CD8-positive, alpha-beta memory T cell (primary cell): ENCODE measurements around the gene POLE. TPM values are rescaled to one million over a fixed set of nuclear protein-coding genes. Genes with fewer than 3 reads are reported as not detected.

Experiments
- CTCF ChIA-PET: fragments of 350-600 bp; sonication (Branson Sonifier 250); formaldehyde crosslinking; loops from one replicate; lab custom pipeline; 2021; ENCODE audit warnings: antibody characterized with exemption; lab: Charles Lee
- POLR2A ChIA-PET: fragments of 350-600 bp; sonication (Branson Sonifier 250); formaldehyde crosslinking; loops from one replicate; lab custom pipeline; 2021; ENCODE audit warnings: antibody characterized with exemption; lab: Charles Lee
- DNase-seq, 5 donors: peaks; one replicate each; pipeline versions ENCODE4 v3.0.0 to v3.0.0-alpha.2; 2020 to 2022; ENCODE audit warnings: mixed read lengths in 1 of 5
- H3K27ac ChIP-seq: one replicate; pipeline ENCODE4 v1.7.0; 2013; ENCODE audit warnings: low read depth, mild to moderate bottlenecking, low read length, moderate library complexity
- H3K27me3 ChIP-seq: 2 replicates; pipeline ENCODE4 v1.7.0; 2013; ENCODE audit warnings: low read length, mild to moderate bottlenecking; ENCODE audit not compliant: insufficient read depth, poor library complexity, severe bottlenecking
- H3K36me3 ChIP-seq: 2 replicates; pipeline ENCODE4 v1.7.0; 2013; ENCODE audit warnings: mild to moderate bottlenecking, low read length, moderate library complexity; ENCODE audit not compliant: insufficient read depth
- H3K4me1 ChIP-seq: 2 replicates; pipeline ENCODE4 v1.7.0; 2013; ENCODE audit warnings: mild to moderate bottlenecking, low read length, moderate library complexity; ENCODE audit not compliant: insufficient read depth
- H3K4me3 ChIP-seq: 2 replicates; pipeline ENCODE4 v1.7.0; 2013; ENCODE audit warnings: mild to moderate bottlenecking, low read length
- H3K9me3 ChIP-seq: 2 replicates; pipeline ENCODE4 v1.7.0; 2013; ENCODE audit warnings: mild to moderate bottlenecking, low read length
- H3K27ac Mint-ChIP-seq, 8 donors: one replicate each; pipeline ENCODE4 v1.8.0; 2020 to 2021; ENCODE audit warnings: mixed read lengths in 8 of 8, mild to moderate bottlenecking in 6 of 8, inconsistent platforms in 3 of 8, moderate library complexity in 3 of 8
- H3K27me3 Mint-ChIP-seq, 2 donors: one replicate each; pipeline ENCODE4 v1.8.0; 2020 to 2021; ENCODE audit warnings: mixed read lengths in 2 of 2, mild to moderate bottlenecking in 1 of 2, moderate library complexity in 1 of 2
- H3K36me3 Mint-ChIP-seq, 3 donors: one replicate each; pipeline ENCODE4 v1.8.0; 2020 to 2021; ENCODE audit warnings: mixed read lengths in 3 of 3, inconsistent platforms in 1 of 3, mild to moderate bottlenecking in 1 of 3
- H3K4me1 Mint-ChIP-seq, 3 donors: one replicate each; pipeline ENCODE4 v1.8.0; 2020 to 2021; ENCODE audit warnings: mixed read lengths in 3 of 3, inconsistent platforms in 1 of 3, mild to moderate bottlenecking in 1 of 3
- H3K4me3 Mint-ChIP-seq, 7 donors: one replicate each; pipeline ENCODE4 v1.8.0; 2020 to 2021; ENCODE audit warnings: mixed read lengths in 7 of 7, mild to moderate bottlenecking in 6 of 7, moderate library complexity in 4 of 7, inconsistent platforms in 2 of 7
- H3K9me3 Mint-ChIP-seq, 5 donors: one replicate each; pipeline ENCODE4 v1.8.0; 2020 to 2022; ENCODE audit warnings: mixed read lengths in 5 of 5, mild to moderate bottlenecking in 3 of 5, moderate library complexity in 2 of 5, inconsistent platforms in 1 of 5
- polyA plus RNA-seq: library from polyadenylated mRNA; unstranded; fragments of 300-500 nt; fragmentation: Illumina TruSeq; gene quantifications from one replicate; pipeline ENCODE4 v1.2.3, GENCODE V29; 2021
- total RNA-seq, 2 experiments: library from RNA; stranded (reverse); gene quantifications; one replicate each; pipeline ENCODE4 v1.2.3, GENCODE V29; 2021

POLE gene
- total and polyA plus RNA-seq, 3 experiments from 2014 or later, result 4.2 to 117 (median 109) TPM

- CTCF ChIA-PET, result interaction anchor here (1.5 kb wide), 1 partner anchor 9 kb away, joined by 5 read pairs; no protein-coding TSS in a partner anchor
- H3K27ac Mint-ChIP-seq, result no peak overlapping the region
- peaks cover 15% of the 10 kb centered on the region for H3K27me3 ChIP-seq
- no peaks in the 10 kb centered on the region for H3K4me1 ChIP-seq
- H3K4me1 Mint-ChIP-seq, result peaks cover 0 to 16% (median 8%) of the 10 kb centered on the region in 3 donors
- no peaks in the 10 kb centered on the region for H3K36me3 Mint-ChIP-seq
- POLR2A ChIA-PET, result no interaction called here
- H3K27me3 Mint-ChIP-seq, result peaks cover 27 to 64% of the 10 kb centered on the region in 2 donors
- H3K4me3 ChIP-seq, result no peak overlapping the region
- H3K36me3 ChIP-seq, result no peaks in the 10 kb centered on the region
- H3K27ac ChIP-seq, result no peak overlapping the region
- no peak overlapping the region for H3K4me3 Mint-ChIP-seq
- no peaks in the 10 kb centered on the region for H3K9me3 ChIP-seq
- DNase-seq, result peak in 1 of 5 donors; percentile 42
- peaks cover 0 to 2% (median 0%) of the 10 kb centered on the region in 5 donors for H3K9me3 Mint-ChIP-seq
Measured at GRCh38 chr12:132605892-132606291, 81.2 kb downstream of the POLE start.

GRCh38 chr12:132604668-132605441 lies 82.3 kb downstream of the POLE start:
- peaks cover 0 to 2% (median 0%) of the 10 kb centered on the region in 5 donors for H3K9me3 Mint-ChIP-seq
- peaks cover 2 to 21% (median 7%) of the 10 kb centered on the region in 3 donors for H3K4me1 Mint-ChIP-seq
- Histone ChIP-seq H3K4me1 (peaks cover 3% of the 10 kb centered on the region), H3K4me3 (no peak overlapping the region), H3K9me3 (no peaks in the 10 kb centered on the region), H3K36me3 (no peaks in the 10 kb centered on the region), H3K27me3 (peaks cover 9% of the 10 kb centered on the region), H3K27ac (no peak overlapping the region)
- H3K36me3 Mint-ChIP-seq, result no peaks in the 10 kb centered on the region
- CTCF ChIA-PET, result interaction anchor here (1.5 kb wide), 1 partner anchor 10 kb away, joined by 5 read pairs; no protein-coding TSS in a partner anchor
- DNase-seq, result no peak
- POLR2A ChIA-PET, result no interaction called here
- H3K4me3 Mint-ChIP-seq, result no peak overlapping the region
- H3K27me3 Mint-ChIP-seq, result peaks cover 25 to 59% of the 10 kb centered on the region in 2 donors
- H3K27ac Mint-ChIP-seq, result no peak overlapping the region

GRCh38 chr12:132604151-132604618 lies 83.0 kb downstream of the POLE start:
- CTCF ChIA-PET, result no interaction called here
- H3K27me3 ChIP-seq, result peaks cover 5% of the 10 kb centered on the region

GRCh38 chr12:132603240-132604150 lies 83.6 kb downstream of the POLE start:
- no peaks in the 10 kb centered on the region for H3K36me3 ChIP-seq
- Mint-ChIP-seq H3K27ac (no peak overlapping the region), H3K27me3 (peaks cover 18 to 53% of the 10 kb centered on the region in 2 donors), H3K9me3 (peaks cover 0 to 2% (median 0%) of the 10 kb centered on the region in 5 donors), H3K4me3 (no peak overlapping the region), H3K4me1 (peaks cover 4 to 29% (median 14%) of the 10 kb centered on the region in 3 donors), H3K36me3 (no peaks in the 10 kb centered on the region)
- ChIA-PET CTCF (no interaction called here), POLR2A (interaction anchor here (0.6 kb wide), 1 partner anchor 23 kb away, joined by 3 read pairs; no protein-coding TSS in a partner anchor)
- peak in 1 of 5 donors; percentile 41 for DNase-seq
- H3K9me3 ChIP-seq, result no peaks in the 10 kb centered on the region
- H3K4me3 ChIP-seq, result no peak overlapping the region
- peaks cover 5% of the 10 kb centered on the region for H3K27me3 ChIP-seq
- peaks cover 4% of the 10 kb centered on the region for H3K4me1 ChIP-seq
- no peak overlapping the region for H3K27ac ChIP-seq

More at GRCh38 chr12:132604151-132604618, 83.0 kb downstream of the POLE start:
- H3K4me3 Mint-ChIP-seq, result no peak overlapping the region
- H3K9me3 ChIP-seq, result no peaks in the 10 kb centered on the region
- H3K4me3 ChIP-seq, result no peak overlapping the region
- no peaks in the 10 kb centered on the region for H3K36me3 ChIP-seq
- POLR2A ChIA-PET, result no interaction called here
- H3K4me1 ChIP-seq, result peaks cover 4% of the 10 kb centered on the region
- no peak overlapping the region for H3K27ac Mint-ChIP-seq
- H3K4me1 Mint-ChIP-seq, result peaks cover 4 to 25% (median 10%) of the 10 kb centered on the region in 3 donors
- DNase-seq, result peak in 1 of 5 donors; percentile 25
- H3K9me3 Mint-ChIP-seq, result peaks cover 0 to 2% (median 0%) of the 10 kb centered on the region in 5 donors
- H3K36me3 Mint-ChIP-seq, result no peaks in the 10 kb centered on the region
- H3K27me3 Mint-ChIP-seq, result peaks cover 24 to 55% of the 10 kb centered on the region in 2 donors
- no peak overlapping the region for H3K27ac ChIP-seq

GRCh38 chr12:132602572-132603239 lies 84.4 kb downstream of the POLE start:
- ChIA-PET POLR2A (interaction anchor here (0.6 kb wide), 1 partner anchor 24 kb away, joined by 3 read pairs; no protein-coding TSS in a partner anchor), CTCF (no interaction called here)
- Histone ChIP-seq H3K27ac (no peak overlapping the region), H3K27me3 (no peaks in the 10 kb centered on the region), H3K4me1 (peaks cover 4% of the 10 kb centered on the region), H3K36me3 (no peaks in the 10 kb centered on the region), H3K9me3 (no peaks in the 10 kb centered on the region), H3K4me3 (no peak overlapping the region)
- peak in 1 of 5 donors; percentile 17 for DNase-seq
- peaks cover 19 to 51% of the 10 kb centered on the region in 2 donors for H3K27me3 Mint-ChIP-seq
- H3K4me3 Mint-ChIP-seq, result peak overlapping the region in 1 of 7 donors; percentile 22
- no peaks in the 10 kb centered on the region for H3K36me3 Mint-ChIP-seq
- H3K9me3 Mint-ChIP-seq, result no peaks in the 10 kb centered on the region
- peaks cover 6 to 32% (median 15%) of the 10 kb centered on the region in 3 donors for H3K4me1 Mint-ChIP-seq
- H3K27ac Mint-ChIP-seq, result no peak overlapping the region

GRCh38 chr12:132601171-132601883 lies 85.8 kb downstream of the POLE start:
- peaks cover 4% of the 10 kb centered on the region for H3K27me3 ChIP-seq
- no peaks in the 10 kb centered on the region for H3K9me3 Mint-ChIP-seq
- peaks cover 10% of the 10 kb centered on the region for H3K4me1 ChIP-seq
- H3K4me3 ChIP-seq, result peak overlapping the region; percentile 67
- peak overlapping the region; percentile 77 to 95 (median 85) for H3K4me3 Mint-ChIP-seq
- H3K4me1 Mint-ChIP-seq, result peaks cover 13 to 38% (median 21%) of the 10 kb centered on the region in 3 donors
- H3K36me3 Mint-ChIP-seq, result no peaks in the 10 kb centered on the region
- POLR2A ChIA-PET, result no interaction called here
- peak overlapping the region in 2 of 8 donors; percentile 68 to 94 for H3K27ac Mint-ChIP-seq
- peaks cover 20 to 50% of the 10 kb centered on the region in 2 donors for H3K27me3 Mint-ChIP-seq
- no peaks in the 10 kb centered on the region for H3K36me3 ChIP-seq
- DNase-seq, result peak in 1 of 5 donors; percentile 39
- no peaks in the 10 kb centered on the region for H3K9me3 ChIP-seq
- CTCF ChIA-PET, result interaction anchor here (1.0 to 1.2 kb wide), 2 partner anchors 9 to 13 kb away, joined by 3 read pairs; partner anchors contain the start of gene LRCOL1
- H3K27ac ChIP-seq, result no peak overlapping the region
